ENCODE results near the gene KCNAB1. TPM values are rescaled to one million over a fixed set of nuclear protein-coding genes. Genes with fewer than 3 reads are reported as not detected.

KCNAB1 gene
- total RNA-seq, 3 donors from 2014 or later: 3.9 to 8.3 (median 5.4) TPM

GRCh38 chr3:156581033-156581432 lies 460.7 kb downstream of the KCNAB1 start:
- Histone ChIP-seq H3K27ac (no peak overlapping the region), H3K36me3 (no peaks in the 10 kb centered on the region), H3K27me3 (no peaks in the 10 kb centered on the region), H3K4me1 (no peaks in the 10 kb centered on the region), H3K4me3 (no peak overlapping the region), H3K9me3 (no peaks in the 10 kb centered on the region)
- intact Hi-C loops (cut with DNase I; ENCODE audit: low total_unique reads): no loop called here
- DNase-seq (ENCODE audit: low spot score in 2 of 2): no peak
- TF ChIP-seq POLR2AphosphoS5 (IDR thresholded peaks at IDR 0.05) (no peak), POLR2A (IDR thresholded peaks at IDR 0.05) (no peak), CTCF (IDR thresholded peaks at IDR 0.05) (no peak)

DNA sequence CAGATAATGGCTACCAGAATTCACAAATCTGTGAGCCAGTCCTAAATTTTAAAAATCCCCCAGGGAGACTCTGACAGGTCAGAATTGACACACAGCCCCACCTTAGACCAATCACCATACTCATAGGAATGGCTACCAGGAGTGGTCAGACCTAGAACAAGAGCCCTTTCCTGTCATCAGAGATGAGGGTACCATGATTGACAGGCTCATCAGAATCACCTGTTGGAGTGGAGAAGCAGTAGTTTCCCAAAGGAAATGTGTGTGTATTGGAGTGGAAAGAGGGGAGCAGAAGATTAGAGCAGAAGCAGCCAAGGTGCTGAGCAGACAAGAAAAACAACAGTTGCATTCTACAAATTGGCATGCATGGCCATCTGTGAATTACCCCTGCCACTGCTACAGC lies 461.6 kb downstream of the KCNAB1 start:
- Histone ChIP-seq H3K27me3 (no peaks in the 10 kb centered on the region), H3K27ac (no peak overlapping the region), H3K36me3 (no peaks in the 10 kb centered on the region), H3K9me3 (no peaks in the 10 kb centered on the region), H3K4me1 (no peaks in the 10 kb centered on the region), H3K4me3 (no peak overlapping the region)
- intact Hi-C loops (cut with DNase I; ENCODE audit: low total_unique reads): no loop called here
- DNase-seq (ENCODE audit: low spot score in 2 of 2): no peak
- TF ChIP-seq CTCF (IDR thresholded peaks at IDR 0.05) (no peak), POLR2A (IDR thresholded peaks at IDR 0.05) (no peak), POLR2AphosphoS5 (IDR thresholded peaks at IDR 0.05) (no peak)

- no peak for TF ChIP-seq CTCF (IDR thresholded peaks at IDR 0.05)
- H3K4me3 ChIP-seq: no peak overlapping the region
- H3K27me3 ChIP-seq: no peaks in the 10 kb centered on the region
- H3K4me1 ChIP-seq: no peaks in the 10 kb centered on the region
- DNase-seq (ENCODE audit: low spot score in 2 of 2): no peak
- no peaks in the 10 kb centered on the region for H3K36me3 ChIP-seq
- H3K9me3 ChIP-seq: no peaks in the 10 kb centered on the region
- H3K27ac ChIP-seq: no peak overlapping the region
- intact Hi-C loops (cut with DNase I; ENCODE audit: low total_unique reads): no loop called here
Observed at GRCh38 chr3:156582532-156583183, 462.3 kb downstream of the KCNAB1 start.

- H3K27ac ChIP-seq: no peak overlapping the region
- intact Hi-C loops (cut with DNase I; ENCODE audit: low total_unique reads): no loop called here
- TF ChIP-seq POLR2A (IDR thresholded peaks at IDR 0.05): no peak
- TF ChIP-seq POLR2AphosphoS5 (IDR thresholded peaks at IDR 0.05): no peak
- TF ChIP-seq CTCF (IDR thresholded peaks at IDR 0.05): no peak
- no peak for DNase-seq (ENCODE audit: low spot score in 2 of 2)
- H3K4me1 ChIP-seq: no peaks in the 10 kb centered on the region
- no peaks in the 10 kb centered on the region for H3K9me3 ChIP-seq
- no peak overlapping the region for H3K4me3 ChIP-seq
- H3K36me3 ChIP-seq: no peaks in the 10 kb centered on the region
- H3K27me3 ChIP-seq: no peaks in the 10 kb centered on the region
Observed at GRCh38 chr3:156583469-156583868, 463.1 kb downstream of the KCNAB1 start.

- no peak overlapping the region for H3K4me3 ChIP-seq
- no peak overlapping the region for H3K27ac ChIP-seq
- H3K27me3 ChIP-seq: no peaks in the 10 kb centered on the region
- DNase-seq (ENCODE audit: low spot score in 2 of 2): no peak
- TF ChIP-seq CTCF (IDR thresholded peaks at IDR 0.05) (no peak), POLR2AphosphoS5 (IDR thresholded peaks at IDR 0.05) (no peak), POLR2A (IDR thresholded peaks at IDR 0.05) (no peak)
- H3K9me3 ChIP-seq: no peaks in the 10 kb centered on the region
- H3K4me1 ChIP-seq: no peaks in the 10 kb centered on the region
- H3K36me3 ChIP-seq: no peaks in the 10 kb centered on the region
- intact Hi-C loops (cut with DNase I; ENCODE audit: low total_unique reads): no loop called here
Observed at GRCh38 chr3:156586905-156587759, 466.8 kb downstream of the KCNAB1 start.

All from breast epithelium (tissue), 4 donors.